Suprapubic skin (tissue), 4 donors: ENCODE measurements around the gene GSTK1. TPM values are rescaled to one million over a fixed set of nuclear protein-coding genes. Genes with fewer than 3 reads are reported as not detected.

Experiments used
- DNase-seq, 2 donors: peaks; one replicate each; pipeline ENCODE4 v3.0.0-alpha.2; 2019; ENCODE audit warnings: low spot score in 2 of 2
- H3K27ac ChIP-seq: fragments of 200-600 bp; sonication (generic); one replicate; pipeline ENCODE4 v1.5.1; 2019
- H3K27me3 ChIP-seq: fragments of 200-600 bp; sonication (generic); one replicate; pipeline ENCODE4 v1.5.1; 2019
- H3K36me3 ChIP-seq: fragments of 200-600 bp; sonication (generic); one replicate; pipeline ENCODE4 v1.5.1; 2019
- H3K4me1 ChIP-seq: fragments of 200-600 bp; sonication (generic); one replicate; pipeline ENCODE4 v1.5.1; 2019
- H3K4me3 ChIP-seq: fragments of 200-600 bp; sonication (generic); one replicate; pipeline ENCODE4 v1.5.1; 2019; ENCODE audit warnings: mild to moderate bottlenecking
- H3K9me3 ChIP-seq: fragments of 200-600 bp; sonication (generic); one replicate; pipeline ENCODE4 v1.5.1; 2019
- CTCF ChIP-seq, 2 donors: fragments of 200-600 bp in 1 of 2; fragments of 450-650 bp in 1 of 2; sonication (generic) in 1 of 2; IDR thresholded peaks; one replicate each; pipeline ENCODE4 v1.5.1; 2016 to 2019; ENCODE audit warnings: antibody characterized with exemption in 2 of 2, mild to moderate bottlenecking in 1 of 2, moderate library complexity in 1 of 2
- EP300 ChIP-seq: sonication (generic); formaldehyde crosslinking; IDR thresholded peaks from one replicate; pipeline ENCODE4 v1.6.1; 2017; ENCODE audit warnings: antibody characterized with exemption
- POLR2A ChIP-seq, 2 donors: fragments of 450-650 bp; IDR thresholded peaks; one replicate each; pipeline ENCODE4 v1.6.1; 2017; ENCODE audit warnings: antibody characterized with exemption in 2 of 2, mild to moderate bottlenecking in 2 of 2, moderate library complexity in 2 of 2
- POLR2AphosphoS5 ChIP-seq, 3 donors: sonication (generic); formaldehyde crosslinking; IDR thresholded peaks; one replicate each; pipeline ENCODE4 v1.6.1; 2017; ENCODE audit warnings: antibody characterized with exemption in 3 of 3
- WGBS: methylation state at CpG from one replicate; pipeline ENCODE4 v1.1.5; 2018; 5-methylcytosine and 5-hydroxymethylcytosine counted together
- total RNA-seq, 4 donors: library from RNA; depleted of rRNA; stranded (reverse); fragments of >200 nt; gene quantifications; one replicate each; pipeline ENCODE4 v1.1.0, GENCODE V29; 2016

GSTK1 gene
- total RNA-seq, 4 donors from 2014 or later: 136 to 177 (median 166) TPM

GRCh38 chr7:143316492-143316891 is 53.3 kb downstream of the GSTK1 start:
- Histone ChIP-seq H3K36me3 (no peaks in the 10 kb centered on the region), H3K9me3 (no peaks in the 10 kb centered on the region), H3K27ac (no peak overlapping the region), H3K4me1 (peaks cover 7% of the 10 kb centered on the region), H3K27me3 (no peaks in the 10 kb centered on the region), H3K4me3 (no peak overlapping the region)
- no peak for TF ChIP-seq POLR2AphosphoS5 (IDR thresholded peaks at IDR 0.05)
- no peak for TF ChIP-seq CTCF (IDR thresholded peaks at IDR 0.05)
- TF ChIP-seq EP300: no peak
- no peak for TF ChIP-seq POLR2A (IDR thresholded peaks at IDR 0.05)
- DNase-seq: no peak
- WGBS: 75% methylated on average over 4 of the region's 4 CpGs

- TF ChIP-seq CTCF (IDR thresholded peaks at IDR 0.05) (no peak), POLR2A (IDR thresholded peaks at IDR 0.05) (no peak), EP300 (no peak), POLR2AphosphoS5 (IDR thresholded peaks at IDR 0.05) (no peak)
- WGBS: 26% methylated on average over 3 of the region's 5 CpGs
- H3K9me3 ChIP-seq: no peaks in the 10 kb centered on the region
- H3K27me3 ChIP-seq: no peaks in the 10 kb centered on the region
- H3K27ac ChIP-seq: no peak overlapping the region
- no peak overlapping the region for H3K4me3 ChIP-seq
- H3K4me1 ChIP-seq: peaks cover 7% of the 10 kb centered on the region
- no peak for DNase-seq
- H3K36me3 ChIP-seq: no peaks in the 10 kb centered on the region
These were observed 55.4 kb downstream of the GSTK1 start for GRCh38 chr7:143318661-143319060.

Other genes with a start within 250 kb of the GSTK1 start
- gene OR9A2, start 236.3 kb upstream of the GSTK1 start, total RNA-seq: under 1 TPM in 1 of 4 donors, not detected in 3; 0.64 TPM
- not detected for gene OR6V1, start 211.1 kb upstream of the GSTK1 start, total RNA-seq
- gene PIP, start 131.4 kb upstream of the GSTK1 start, total RNA-seq: 1,000 to 10,000 TPM in 2 of 4 donors, 100 to 1,000 TPM in 2; 126 to 1,475 (median 815) TPM
- gene TAS2R39, start 80.0 kb upstream of the GSTK1 start, total RNA-seq: not detected
- not detected for gene TAS2R40, start 41.4 kb upstream of the GSTK1 start, total RNA-seq
- gene TMEM139, start 21.5 kb downstream of the GSTK1 start, total RNA-seq: 10 to 100 TPM in 2 of 4 donors, 1 to 10 TPM in 2; 3.3 to 11.0 (median 8.1) TPM
- 10 to 100 TPM; 13.7 to 36.5 (median 25.3) TPM for gene CASP2, start 24.9 kb downstream of the GSTK1 start, total RNA-seq
- under 1 TPM in 1 of 4 donors, not detected in 3; 0.64 TPM for gene CLCN1, start 52.7 kb downstream of the GSTK1 start, total RNA-seq
- gene FAM131B, start 99.3 kb downstream of the GSTK1 start, total RNA-seq: under 1 TPM in 3 of 4 donors, not detected in 1; 0.13 to 0.40 (median 0.19) TPM
- gene ZYX, start 117.9 kb downstream of the GSTK1 start, total RNA-seq: 10 to 100 TPM; 46.3 to 73.0 (median 59.3) TPM
- 10 to 100 TPM; 60.9 to 94.4 (median 67.7) TPM for gene EPHA1, start 145.4 kb downstream of the GSTK1 start, total RNA-seq
- gene TAS2R60, start 180.0 kb downstream of the GSTK1 start, total RNA-seq: not detected
- not detected for gene TAS2R41, start 214.4 kb downstream of the GSTK1 start, total RNA-seq